IMR-90 (cell line): ENCODE measurements around the gene PPIL6. TPM values are rescaled to one million over a fixed set of nuclear protein-coding genes. Genes with fewer than 3 reads are reported as not detected.

Experiments
- ATAC-seq: fragments of 200-7000 bp; cut with Tn5 transposase; 2 replicates; pipeline ENCODE4 v1.9.1; 2020; ENCODE audit warnings: low read depth, mild to moderate bottlenecking, moderate library complexity
- BruUV-seq: library from RNA; stranded (reverse); fragments of 400-500 nt; replicated peaks from 2 replicates; lab custom pipeline; 2021; lab: Mats Ljungman, UMichigan
- CTCF ChIA-PET: fragments of 300-600 bp; formaldehyde crosslinking; extraction: SDS; loops from one replicate; lab custom pipeline; 2021; ENCODE audit warnings: antibody characterized with exemption; lab: Yijun Ruan, JAX
- POLR2A ChIA-PET: fragments of 300-600 bp; sonication (Branson Sonifier 250); formaldehyde crosslinking; loops from one replicate; lab custom pipeline; 2022; ENCODE audit warnings: antibody characterized with exemption; ENCODE audit not compliant: unreplicated experiment; lab: Charles Lee
- DNase-seq: peaks from one replicate; pipeline ENCODE4 v3.0.0; 2013
- H2AFZ ChIP-seq: replicated peaks from 2 replicates; pipeline ENCODE3; 2013; ENCODE audit warnings: low read length, mild to moderate bottlenecking; ENCODE audit not compliant: poor library complexity
- H2AK5ac ChIP-seq: 2 replicates; pipeline ENCODE4 v1.6.1; 2013; ENCODE audit warnings: low read depth, low read length, inconsistent platforms
- H2AK9ac ChIP-seq: replicated peaks from 2 replicates; pipeline ENCODE3; 2013; ENCODE audit warnings: mild to moderate bottlenecking, low read depth, low read length, moderate library complexity; ENCODE audit not compliant: poor library complexity
- H2BK120ac ChIP-seq: 2 replicates; pipeline ENCODE4 v1.6.1; 2013; ENCODE audit warnings: low read depth, low read length, inconsistent platforms
- H2BK15ac ChIP-seq: 3 replicates; pipeline ENCODE4 v1.6.1; 2013; ENCODE audit warnings: low read depth, low read length, inconsistent platforms
- H2BK20ac ChIP-seq: 2 replicates; pipeline ENCODE4 v1.6.1; 2013; ENCODE audit warnings: low read depth, mild to moderate bottlenecking, inconsistent platforms, low read length, moderate library complexity
- H2BK5ac ChIP-seq: 2 replicates; pipeline ENCODE4 v1.6.1; 2013; ENCODE audit warnings: mild to moderate bottlenecking, low read depth, low read length, inconsistent platforms; ENCODE audit not compliant: poor library complexity, severe bottlenecking
- H3K14ac ChIP-seq: replicated peaks from 2 replicates; pipeline ENCODE4 v1.6.1; 2013; ENCODE audit warnings: low read depth, low read length, inconsistent platforms
- H3K18ac ChIP-seq: 2 replicates; pipeline ENCODE4 v1.6.1; 2013; ENCODE audit warnings: low read depth, low read length, control low read depth
- H3K23ac ChIP-seq: 2 replicates; pipeline ENCODE4 v1.6.1; 2013; ENCODE audit warnings: low read depth, low read length, inconsistent platforms
- H3K27ac ChIP-seq: 2 replicates; pipeline ENCODE4 v1.5.1; 2013; ENCODE audit warnings: mild to moderate bottlenecking, control low read depth, low read length; ENCODE audit not compliant: insufficient read depth
- H3K27me3 ChIP-seq: 2 replicates; pipeline ENCODE4 v1.6.1; 2013; ENCODE audit warnings: low read length; ENCODE audit not compliant: control insufficient read depth, insufficient read depth
- H3K36me3 ChIP-seq: 2 replicates; pipeline ENCODE4 v1.6.1; 2013; ENCODE audit warnings: low read length, mixed read lengths; ENCODE audit not compliant: control insufficient read depth, insufficient read depth
- H3K4ac ChIP-seq: 2 replicates; pipeline ENCODE4 v1.6.1; 2013; ENCODE audit warnings: low read depth, low read length, inconsistent platforms
- H3K4me1 ChIP-seq: 2 replicates; pipeline ENCODE4 v1.6.1; 2013; ENCODE audit warnings: low read length, mixed read lengths; ENCODE audit not compliant: control insufficient read depth, insufficient read depth
- H3K4me2 ChIP-seq: 2 replicates; pipeline ENCODE4 v1.6.1; 2013; ENCODE audit warnings: low read depth, mild to moderate bottlenecking, control low read depth, low read length, moderate library complexity
- H3K4me3 ChIP-seq: 2 replicates; pipeline ENCODE4 v1.5.1; 2013; ENCODE audit warnings: low read depth, mild to moderate bottlenecking, control low read depth, low read length, moderate library complexity; ENCODE audit not compliant: insufficient read depth
- H3K56ac ChIP-seq: 2 replicates; pipeline ENCODE4 v1.6.1; 2013; ENCODE audit warnings: low read length, inconsistent platforms; ENCODE audit not compliant: insufficient read depth; ENCODE audit errors: extremely low read depth
- H3K79me1 ChIP-seq, 2 experiments: 2 replicates each; pipeline ENCODE4 v1.6.1; 2013; ENCODE audit warnings: low read length in 2 of 2, inconsistent platforms in 1 of 2, low read depth in 1 of 2
- H3K9ac ChIP-seq: 2 replicates; pipeline ENCODE4 v1.6.1; 2013; ENCODE audit warnings: low read depth, low read length, control low read depth
- H3K9me1 ChIP-seq: 2 replicates; pipeline ENCODE4 v1.6.1; 2013; ENCODE audit warnings: low read length, inconsistent platforms; ENCODE audit not compliant: insufficient read depth
- H3K9me3 ChIP-seq: 2 replicates; pipeline ENCODE4 v1.6.1; 2013; ENCODE audit warnings: low read length; ENCODE audit not compliant: control insufficient read depth, insufficient read depth
- H4K20me1 ChIP-seq: 2 replicates; pipeline ENCODE4 v1.6.1; 2013; ENCODE audit warnings: low read length, inconsistent platforms; ENCODE audit not compliant: insufficient read depth
- H4K5ac ChIP-seq: 2 replicates; pipeline ENCODE4 v1.6.1; 2013; ENCODE audit warnings: mild to moderate bottlenecking, low read depth, low read length, control low read depth
- H4K8ac ChIP-seq, 2 experiments: 2 replicates each; pipeline ENCODE4 v1.6.1; 2013; ENCODE audit warnings: low read depth in 2 of 2, low read length in 2 of 2, control low read depth in 1 of 2, inconsistent platforms in 1 of 2
- H4K91ac ChIP-seq: 2 replicates; pipeline ENCODE4 v1.6.1; 2013; ENCODE audit warnings: low read depth, low read length, inconsistent platforms; ENCODE audit not compliant: insufficient read depth
- BHLHE40 ChIP-seq: fragments of 150-350 bp; IDR thresholded peaks from 2 replicates; pipeline ENCODE4 v1.6.1; 2016; ENCODE audit warnings: mild to moderate bottlenecking, low read depth, low read length
- CEBPB ChIP-seq: IDR thresholded peaks from 2 replicates; pipeline ENCODE4 v1.6.1; 2012; ENCODE audit warnings: low read depth, low read length, improper control_type of control experiment
- CHD1 ChIP-seq: IDR thresholded peaks from 2 replicates; pipeline ENCODE4 v1.6.1; 2012; ENCODE audit warnings: low read depth, low read length, improper control_type of control experiment
- FOS ChIP-seq: fragments of 150-350 bp; IDR thresholded peaks from 2 replicates; pipeline ENCODE4 v1.6.1; 2016; ENCODE audit warnings: low read depth, low read length
- POLR2A ChIP-seq: IDR thresholded peaks from 2 replicates; pipeline ENCODE4 v1.6.1; 2012; ENCODE audit warnings: mild to moderate bottlenecking, low read depth, low read length
- RAD21 ChIP-seq: IDR thresholded peaks from 2 replicates; pipeline ENCODE4 v1.6.1; 2012; ENCODE audit warnings: low read length, improper control_type of control experiment
- RFX5 ChIP-seq: IDR thresholded peaks from 2 replicates; pipeline ENCODE4 v1.8.0; 2012; ENCODE audit warnings: low read depth, mild to moderate bottlenecking, low read length, moderate library complexity
- SMC3 ChIP-seq: fragments of 150-350 bp; IDR thresholded peaks from 2 replicates; pipeline ENCODE4 v1.6.1; 2016; ENCODE audit warnings: low read depth, mild to moderate bottlenecking, antibody characterized with exemption, low read length, moderate library complexity
- WGBS, 2 experiments: methylation state at CpG; one replicate each; pipeline versions ENCODE4 v1.1.5 to v1.1.7; 2013; ENCODE audit warnings: missing lambda C conversion rate in 2 of 2; ENCODE audit not compliant: insufficient read length in 1 of 2; ENCODE audit errors: extremely low coverage in 2 of 2; 5-methylcytosine and 5-hydroxymethylcytosine counted together
- dilution Hi-C: fragments of 300-500 bp; cut with HindIII; formaldehyde crosslinking; loops from one replicate; pipeline ENCODE4 v1.14.3; 2018; ENCODE audit warnings: low sequenced_read_pairs; ENCODE audit not compliant: unreplicated experiment
- in situ Hi-C: fragments of 300-500 bp; cut with MboI; formaldehyde crosslinking; loops from 3 replicates; pipeline ENCODE4 v1.14.3; 2019; ENCODE audit warnings: low sequenced_read_pairs, inconsistent platforms, mixed read lengths
- intact Hi-C: fragments of 100-400 bp; cut with micrococcal nuclease; formaldehyde crosslinking; loops from 2 replicates; pipeline ENCODE4 v1.10.0; 2022
- polyA plus RNA-seq, 3 experiments: library from polyadenylated mRNA; depleted of rRNA; stranded (reverse); fragments of >200 nt; gene quantifications; 2 replicates each; pipeline ENCODE4 v1.2.3, GENCODE V29; 2012; ENCODE audit warnings: low replicate concordance in 1 of 3
- total RNA-seq: library from RNA; depleted of rRNA; stranded (reverse); fragments of >200 nt; gene quantifications from 2 replicates; pipeline ENCODE4 v1.2.3, GENCODE V29; 2012

The PPIL6 gene
- total and polyA plus RNA-seq, 2 of the 4 experiments (the other 2 are of a cell fraction), result 0.15 to 0.18 TPM

DNA sequence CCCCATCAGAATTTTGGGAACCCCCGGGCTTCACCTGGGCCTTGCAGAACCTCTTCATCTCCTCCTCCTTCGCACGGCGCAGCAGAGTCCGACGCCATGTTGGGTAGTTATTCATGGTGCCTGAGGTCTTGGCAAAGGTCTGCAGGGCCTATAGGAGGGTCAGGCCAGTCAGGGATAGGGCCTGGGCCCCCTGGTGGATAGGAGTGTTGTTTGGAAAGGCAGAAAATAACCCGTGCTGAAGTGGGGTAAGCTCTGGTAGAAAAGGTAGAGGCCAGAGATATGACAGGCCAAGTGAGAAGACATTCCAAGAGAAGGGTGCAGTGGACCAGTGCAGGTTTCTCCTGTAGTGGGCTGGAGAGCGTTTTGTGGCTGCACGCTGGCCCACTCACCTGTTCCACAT is 5.0 kb upstream of the PPIL6 start:
- peaks cover 0 to 18% of the 10 kb centered on the region in 2 experiments; a peak in 3 of 4 replicates for H3K79me1 ChIP-seq
- WGBS, 2 experiments, result 79% methylated on average over 2 of the region's 9 CpGs; no CpG with 5 or more reads in 1 of the 2 experiments
- TF ChIP-seq POLR2A (no peak), SMC3 (no peak; the same call in 1 of the 2 replicates), FOS (no peak), BHLHE40 (no peak), RAD21 (no peak), CEBPB (no peak), RFX5 (no peak), CHD1 (no peak)
- ChIA-PET CTCF (no interaction called here), POLR2A (no interaction called here)
- no peak for DNase-seq
- peaks cover 18% of the 10 kb centered on the region for H3K9me1 ChIP-seq
- H2BK120ac ChIP-seq, result no peak overlapping the region
- no TSS peak for BruUV-seq
- no peak overlapping the region for H3K4ac ChIP-seq
- H3K4me3 ChIP-seq, result no peak overlapping the region
- no peak overlapping the region for H3K9ac ChIP-seq
- H2AK5ac ChIP-seq, result no peak overlapping the region
- H3K27ac ChIP-seq, result no peak overlapping the region
- no peak overlapping the region for H4K5ac ChIP-seq
- in situ Hi-C loops, result no loop called here
- no peaks in the 10 kb centered on the region for H3K9me3 ChIP-seq
- no peak overlapping the region for H3K23ac ChIP-seq
- H2AK9ac ChIP-seq, result no peak overlapping the region
- peaks cover 7% of the 10 kb centered on the region; the same call in 1 of the 2 replicates for H4K20me1 ChIP-seq
- H3K14ac ChIP-seq, result no peak overlapping the region
- H4K91ac ChIP-seq, result no peak overlapping the region
- peaks cover 8% of the 10 kb centered on the region for H3K4me1 ChIP-seq
- no peak overlapping the region for H3K4me2 ChIP-seq
- intact Hi-C loops, result no loop called here
- ATAC-seq, result no peak
- H2AFZ ChIP-seq, result no peak overlapping the region
- H4K8ac ChIP-seq, result no peak overlapping the region
- H2BK20ac ChIP-seq, result no peak overlapping the region
- H3K18ac ChIP-seq, result no peak overlapping the region
- no peaks in the 10 kb centered on the region for H3K27me3 ChIP-seq
- H2BK15ac ChIP-seq, result no peak overlapping the region
- H3K36me3 ChIP-seq, result peaks cover 64% of the 10 kb centered on the region
- no peak overlapping the region for H3K56ac ChIP-seq
- H2BK5ac ChIP-seq, result no peak overlapping the region
- dilution Hi-C loops, result no loop called here
